H1 (cell line): ENCODE measurements around the gene RHOC. TPM values are rescaled to one million over a fixed set of nuclear protein-coding genes. Genes with fewer than 3 reads are reported as not detected.

Source experiments
- CTCF ChIA-PET: fragments of 300-600 bp; sonication (Branson Sonifier 250); formaldehyde crosslinking; loops from one replicate; lab custom pipeline; 2021; ENCODE audit not compliant: partially characterized antibody; lab: Charles Lee
- POLR2A ChIA-PET: fragments of 300-600 bp; sonication (Branson Sonifier 250); formaldehyde crosslinking; loops from one replicate; lab custom pipeline; 2021; ENCODE audit warnings: inconsistent platforms; ENCODE audit not compliant: partially characterized antibody; lab: Charles Lee
- DNase-seq, 2 experiments: peaks; one replicate each; pipeline versions ENCODE4 v3.0.0 to v3.0.0-alpha.2; 2010 to 2022; ENCODE audit warnings: low spot score in 2 of 2, low read depth in 1 of 2, mixed read lengths in 1 of 2
- FAIRE-seq: peaks from 2 replicates; lab custom pipeline; 2011; peaks lifted over from hg19 to GRCh38; lab: Jason Lieb, UNC
- H2AFZ ChIP-seq: 2 replicates; pipeline ENCODE4 v1.8.1; 2012; ENCODE audit warnings: low read length, inconsistent platforms
- H2AK5ac ChIP-seq: 2 replicates; pipeline ENCODE4 v1.6.1; 2013; ENCODE audit warnings: low read depth, low read length
- H2BK120ac ChIP-seq: replicated peaks from 2 replicates; pipeline ENCODE3; 2013; ENCODE audit warnings: low read depth, low read length, inconsistent platforms
- H2BK12ac ChIP-seq: 2 replicates; pipeline ENCODE4 v1.6.1; 2013; ENCODE audit warnings: low read depth, low read length
- H2BK15ac ChIP-seq: 2 replicates; pipeline ENCODE4 v1.6.1; 2013; ENCODE audit warnings: low read length
- H2BK20ac ChIP-seq: 2 replicates; pipeline ENCODE4 v1.6.1; 2013; ENCODE audit warnings: low read length
- H2BK5ac ChIP-seq: 2 replicates; pipeline ENCODE4 v1.6.1; 2013; ENCODE audit warnings: low read depth, low read length
- H3K14ac ChIP-seq: 2 replicates; pipeline ENCODE4 v1.6.1; 2013; ENCODE audit warnings: inconsistent platforms; ENCODE audit not compliant: insufficient read length
- H3K18ac ChIP-seq: 2 replicates; pipeline ENCODE4 v1.6.1; 2013; ENCODE audit warnings: low read length; ENCODE audit errors: extremely low read depth
- H3K23ac ChIP-seq: 2 replicates; pipeline ENCODE4 v1.6.1; 2013; ENCODE audit warnings: inconsistent platforms; ENCODE audit not compliant: insufficient read length
- H3K23me2 ChIP-seq: 2 replicates; pipeline ENCODE4 v1.6.1; 2013; ENCODE audit warnings: low read depth, low read length
- H3K27ac ChIP-seq: 2 replicates; pipeline ENCODE4 v1.6.1; 2011; ENCODE audit warnings: low read depth, low read length, inconsistent platforms
- H3K27me3 ChIP-seq, 4 experiments: replicated peaks in 1 of 4; 1 replicate in 1 of 4; 2 replicates in 3 of 4; pipeline versions ENCODE4 v1.6.1 to v1.8.1; 2011 to 2013; ENCODE audit warnings: low read length in 3 of 4, mild to moderate bottlenecking in 3 of 4, inconsistent platforms in 2 of 4, mixed read lengths in 2 of 4, moderate library complexity in 1 of 4; ENCODE audit not compliant: control insufficient read depth in 3 of 4, insufficient read depth in 3 of 4; ENCODE audit errors: extremely low read depth in 1 of 4
- H3K36me3 ChIP-seq, 4 experiments: 2 replicates each; pipeline versions ENCODE4 v1.6.1 to v1.8.1; 2011 to 2013; ENCODE audit warnings: mild to moderate bottlenecking in 4 of 4, low read length in 3 of 4, moderate library complexity in 2 of 4, control low read depth in 1 of 4, inconsistent platforms in 1 of 4; ENCODE audit not compliant: insufficient read depth in 4 of 4, control insufficient read depth in 2 of 4
- H3K4ac ChIP-seq: replicated peaks from 2 replicates; pipeline ENCODE3; 2013; ENCODE audit warnings: low read length, low read depth, mixed read lengths, inconsistent platforms; ENCODE audit not compliant: insufficient read length
- H3K4me1 ChIP-seq, 4 experiments: replicated peaks in 1 of 4; 1 replicate in 1 of 4; 2 replicates in 3 of 4; pipeline versions ENCODE4 v1.6.1 to v1.8.1; 2011 to 2013; ENCODE audit warnings: low read length in 3 of 4, inconsistent platforms in 2 of 4, mixed read lengths in 1 of 4; ENCODE audit not compliant: insufficient read depth in 4 of 4, control insufficient read depth in 3 of 4
- H3K4me2 ChIP-seq, 2 experiments: 2 replicates each; pipeline versions ENCODE4 v1.6.1 to v1.8.1; 2011 to 2013; ENCODE audit warnings: low read depth in 2 of 2, low read length in 2 of 2, control low read depth in 1 of 2, inconsistent platforms in 1 of 2, mild to moderate bottlenecking in 1 of 2; ENCODE audit not compliant: insufficient read depth in 1 of 2
- H3K4me3 ChIP-seq, 4 experiments: fragments of 200-600, 300-600 bp in 1 of 4; sonication (generic), shearing (Covaris generic), sonication (Bioruptor Twin) in 1 of 4; 2 replicates each; pipeline versions ENCODE4 v1.5.1 to v1.8.1; 2011 to 2016; ENCODE audit warnings: low read length in 4 of 4, low read depth in 3 of 4, control low read depth in 2 of 4, inconsistent platforms in 2 of 4, mild to moderate bottlenecking in 2 of 4, mixed read lengths in 1 of 4, moderate library complexity in 1 of 4; ENCODE audit not compliant: insufficient read depth in 2 of 4; ENCODE audit errors: extremely low read depth in 1 of 4
- H3K56ac ChIP-seq: replicated peaks from 2 replicates; pipeline ENCODE3; 2013; ENCODE audit warnings: low read depth, mild to moderate bottlenecking, mixed read lengths, low read length, inconsistent platforms; ENCODE audit not compliant: insufficient read length
- H3K79me1 ChIP-seq: 2 replicates; pipeline ENCODE4 v1.6.1; 2013; ENCODE audit warnings: low read depth, low read length, control low read depth
- H3K79me2 ChIP-seq, 2 experiments: 2 replicates each; pipeline versions ENCODE4 v1.6.1 to v1.8.1; 2012 to 2013; ENCODE audit warnings: low read length in 2 of 2, mild to moderate bottlenecking in 2 of 2, inconsistent platforms in 1 of 2; ENCODE audit not compliant: insufficient read depth in 2 of 2, control insufficient read depth in 1 of 2
- H3K9ac ChIP-seq, 4 experiments: replicated peaks in 1 of 4; 1 replicate in 1 of 4; 2 replicates in 3 of 4; pipeline versions ENCODE4 v1.6.1 to v1.8.1; 2011 to 2013; ENCODE audit warnings: low read depth in 3 of 4, low read length in 3 of 4, control low read depth in 2 of 4, mild to moderate bottlenecking in 2 of 4, moderate library complexity in 2 of 4, inconsistent platforms in 1 of 4; ENCODE audit errors: extremely low read depth in 1 of 4
- H3K9me3 ChIP-seq, 2 experiments: 2 replicates each; pipeline versions ENCODE4 v1.6.1 to v1.8.1; 2012 to 2013; ENCODE audit warnings: mild to moderate bottlenecking in 2 of 2, moderate library complexity in 2 of 2, control low read depth in 1 of 2, inconsistent platforms in 1 of 2, low read depth in 1 of 2, low read length in 1 of 2, mixed read lengths in 1 of 2; ENCODE audit not compliant: insufficient read depth in 2 of 2
- H4K20me1 ChIP-seq, 2 experiments: replicated peaks in 1 of 2; 2 replicates each; pipeline versions ENCODE3 to v1.8.1; 2011 to 2013; ENCODE audit warnings: inconsistent platforms in 2 of 2, low read length in 2 of 2, mild to moderate bottlenecking in 1 of 2; ENCODE audit not compliant: insufficient read depth in 2 of 2, control insufficient read depth in 1 of 2
- H4K5ac ChIP-seq: 2 replicates; pipeline ENCODE4 v1.6.1; 2013; ENCODE audit warnings: low read length, low read depth, mixed read lengths, inconsistent platforms; ENCODE audit not compliant: insufficient read length
- H4K8ac ChIP-seq: 2 replicates; pipeline ENCODE4 v1.8.0; 2013; ENCODE audit warnings: mild to moderate bottlenecking, moderate library complexity, low read length, inconsistent platforms; ENCODE audit not compliant: insufficient read depth; ENCODE audit errors: extremely low read depth
- H4K91ac ChIP-seq: replicated peaks from 2 replicates; pipeline ENCODE3; 2013; ENCODE audit warnings: low read length, mixed read lengths, inconsistent platforms; ENCODE audit not compliant: insufficient read length
- CREB1 ChIP-seq: IDR thresholded peaks from 2 replicates; pipeline ENCODE4 v1.6.1; 2012; ENCODE audit warnings: inconsistent platforms
- EGR1 ChIP-seq: IDR thresholded peaks from 2 replicates; pipeline ENCODE4 v1.6.1; 2011; ENCODE audit warnings: low read depth, low read length, borderline replicate concordance
- FOSL1 ChIP-seq: IDR thresholded peaks from 2 replicates; pipeline ENCODE4 v1.6.1; 2011; ENCODE audit warnings: mild to moderate bottlenecking, low read depth, low read length, moderate library complexity; ENCODE audit not compliant: insufficient read depth
- RBBP5 ChIP-seq: IDR thresholded peaks from 2 replicates; pipeline ENCODE4 v1.7.1; 2012; ENCODE audit warnings: low read depth, mild to moderate bottlenecking, inconsistent platforms, low read length, moderate library complexity, borderline replicate concordance
- SIN3A ChIP-seq, 2 experiments: IDR thresholded peaks in 1 of 2; conservative IDR thresholded peaks in 1 of 2; 2 replicates each; pipeline ENCODE4 v1.6.1; 2011 to 2012; ENCODE audit warnings: low read length in 2 of 2, improper control_type of control experiment in 1 of 2, low read depth in 1 of 2, mild to moderate bottlenecking in 1 of 2
- TAF1 ChIP-seq: IDR thresholded peaks from 2 replicates; pipeline ENCODE4 v1.6.1; 2011; ENCODE audit warnings: mild to moderate bottlenecking, low read depth, low read length
- TBP ChIP-seq: IDR thresholded peaks from 2 replicates; pipeline ENCODE4 v1.6.1; 2011; ENCODE audit warnings: low read depth, low read length, improper control_type of control experiment
- WGBS, 2 experiments: shearing (Covaris generic) in 1 of 2; methylation state at CpG; one replicate each; pipeline versions ENCODE4 v1.1.6 to v1.1.7; 2013 to 2015; ENCODE audit warnings: low lambda C conversion rate in 2 of 2, mixed read lengths in 2 of 2, inconsistent platforms in 1 of 2, low coverage in 1 of 2, missing lambda C conversion rate in 1 of 2; ENCODE audit not compliant: insufficient replicate concordance in 2 of 2, insufficient coverage in 1 of 2, insufficient read length in 1 of 2; ENCODE audit errors: extremely low coverage in 1 of 2, missing lambda C conversion rate in 1 of 2; 5-methylcytosine and 5-hydroxymethylcytosine counted together
- polyA plus RNA-seq, 7 experiments: library from polyadenylated mRNA; depleted of rRNA in 3 of 7; stranded (reverse) in 5 of 7; unstranded in 2 of 7; fragments of >200 nt in 5 of 7; fragments of 200-250 nt in 2 of 7; gene quantifications; 1 replicate in 5 of 7; 2 replicates in 1 of 7; 4 replicates in 1 of 7; pipeline versions ENCODE4 v1.2.1 to v1.2.3, GENCODE V29; 2011 to 2013; ENCODE audit warnings: missing spikeins in 2 of 7, mixed read lengths in 2 of 7
- total RNA-seq: library from RNA; stranded (reverse); fragmentation: NEBNext Ultra II Directional; extraction: Animal tissue kit (Norgen Biotek cat#: 25700); gene quantifications from 2 replicates; pipeline ENCODE4 v1.2.1, GENCODE V29; 2021
- TF ChIP-seq, protein P1 (sequence below): IDR thresholded peaks from 2 replicates; pipeline ENCODE4 v1.6.1; 2012; ENCODE audit warnings: low read length, inconsistent platforms

The RHOC gene
- total and polyA plus RNA-seq, 2 of the 8 experiments (the other 6 are each of a cell fraction or from before 2014, with no cell fraction given), result 53.6 to 97.5 TPM

DNA sequence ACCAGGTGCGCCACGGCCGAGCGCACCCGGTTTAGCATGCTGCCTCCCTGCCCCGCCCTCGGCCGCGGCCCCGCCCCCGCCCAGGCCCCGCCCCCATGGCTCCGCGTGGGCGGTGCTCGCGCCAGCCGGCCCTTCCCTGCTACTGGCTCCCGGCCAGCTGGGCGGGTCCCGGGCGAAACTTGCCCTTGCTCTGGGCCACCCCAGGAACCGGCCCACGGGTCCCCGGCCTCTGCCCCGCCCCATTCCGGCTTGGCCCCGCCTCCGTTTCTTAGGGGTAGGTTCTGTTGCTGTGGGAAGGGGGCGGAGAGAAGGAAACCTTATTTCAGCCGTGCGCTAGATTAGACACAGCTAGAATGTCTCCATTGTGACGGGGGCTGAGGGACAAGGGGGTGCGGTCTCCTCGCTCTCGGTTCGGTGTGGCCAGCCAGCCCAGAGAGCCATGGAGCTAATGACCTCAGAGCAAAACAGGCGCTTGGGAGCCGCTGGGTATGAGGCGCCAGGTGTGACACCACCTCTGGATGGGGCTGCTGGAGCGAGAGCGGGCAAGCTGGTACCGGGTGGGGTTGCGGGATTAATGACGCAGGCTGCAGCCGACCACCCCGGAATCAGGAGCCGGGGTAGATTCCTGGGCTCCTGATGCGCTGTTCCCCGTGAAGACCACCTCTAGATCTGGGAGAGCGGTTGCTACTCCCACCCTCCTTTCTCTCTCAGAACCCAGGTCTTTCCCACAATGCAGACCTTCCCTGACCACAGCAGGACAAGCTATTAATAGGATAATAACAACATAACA is 8.5 kb upstream of the RHOC start, which contains the start of gene PPM1J:
Gene PPM1J (minus strand): TSS at position 69 of the 790 bp plus-strand sequence. CDS start 31 bp downstream, at position 38.
- Histone ChIP-seq H4K20me1 (peaks cover 0 to 7% of the 10 kb centered on the region in 2 experiments), H2AFZ (peak within 1 kb of the TSS; percentile 17; the same call in 1 of the 2 replicates), H2BK20ac (0 out of 2 replicates have a peak within 1 kb of the TSS, but pooled peaks have one; percentile 36), H3K23ac (no peak within 1 kb of the TSS), H3K27me3 (peaks cover 0 to 29% (median 16%) of the 10 kb centered on the region in 4 experiments; a peak in 5 of 7 replicates), H4K91ac (no peak within 1 kb of the TSS), H3K56ac (no peak within 1 kb of the TSS), H3K79me1 (no peaks in the 10 kb centered on the region), H2BK12ac (no peak within 1 kb of the TSS), H3K23me2 (peaks cover 14% of the 10 kb centered on the region), H3K27ac (no peak within 1 kb of the TSS), H4K8ac (peak within 1 kb of the TSS; percentile 69; the same call in 1 of the 2 replicates), H3K4ac (no peak within 1 kb of the TSS), H2AK5ac (no peak within 1 kb of the TSS), H3K4me2 (peak within 1 kb of the TSS; percentile 75 to 95), H3K18ac (peak within 1 kb of the TSS; percentile 56; the same call in 1 of the 2 replicates), H3K14ac (no peak within 1 kb of the TSS), H4K5ac (no peak within 1 kb of the TSS), H3K4me3 (peak within 1 kb of the TSS; percentile 60 to 81 (median 73)), H2BK15ac (no peak within 1 kb of the TSS), H3K36me3 (peaks cover 0 to 2% (median 0%) of the 10 kb centered on the region in 4 experiments; a peak in 2 of 8 replicates), H3K79me2 (no peaks in the 10 kb centered on the region), H2BK5ac (no peak within 1 kb of the TSS; the same call in 1 of the 2 replicates), H3K9me3 (no peaks in the 10 kb centered on the region), H3K9ac (peak within 1 kb of the TSS in 3 of 4 experiments; percentile 14 to 73 (median 20); a peak in 3 of 7 replicates), H2BK120ac (no peak within 1 kb of the TSS), H3K4me1 (peaks cover 0 to 20% (median 13%) of the 10 kb centered on the region in 4 experiments; a peak in 6 of 7 replicates)
- ChIA-PET CTCF (interaction anchor here (0.5 to 14.2 kb wide), 60 partner anchors 7 to 1567 kb away, joined by 3 to 547 read pairs (median 5); partner anchors contain the start of gene LRIG2), POLR2A (interaction anchor here (0.9 to 4.3 kb wide), 14 partner anchors 8 to 241 kb away, joined by 3 to 32 read pairs (median 5); partner anchors contain the start of genes MOV10 and SLC16A1)
- 4% methylated on average over 26 of the region's 51 CpGs; no CpG with 5 or more reads in 1 of the 2 experiments for WGBS, 2 experiments
- DNase-seq, result peak; percentile 85 to 100
- FAIRE-seq, result no peak
- TF ChIP-seq, protein P1, sequence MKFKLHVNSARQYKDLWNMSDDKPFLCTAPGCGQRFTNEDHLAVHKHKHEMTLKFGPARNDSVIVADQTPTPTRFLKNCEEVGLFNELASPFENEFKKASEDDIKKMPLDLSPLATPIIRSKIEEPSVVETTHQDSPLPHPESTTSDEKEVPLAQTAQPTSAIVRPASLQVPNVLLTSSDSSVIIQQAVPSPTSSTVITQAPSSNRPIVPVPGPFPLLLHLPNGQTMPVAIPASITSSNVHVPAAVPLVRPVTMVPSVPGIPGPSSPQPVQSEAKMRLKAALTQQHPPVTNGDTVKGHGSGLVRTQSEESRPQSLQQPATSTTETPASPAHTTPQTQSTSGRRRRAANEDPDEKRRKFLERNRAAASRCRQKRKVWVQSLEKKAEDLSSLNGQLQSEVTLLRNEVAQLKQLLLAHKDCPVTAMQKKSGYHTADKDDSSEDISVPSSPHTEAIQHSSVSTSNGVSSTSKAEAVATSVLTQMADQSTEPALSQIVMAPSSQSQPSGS, result no peak
- peak; percentile 73; the same call in 1 of the 2 replicates for TF ChIP-seq EGR1
- 0 out of 2 replicates have a peak, but pooled peaks have one; percentile 13 for TF ChIP-seq TAF1
- TF ChIP-seq SIN3A (conservative IDR thresholded peaks at IDR 0.05 in 1 of 2, IDR thresholded peaks at IDR 0.05 in 1 of 2; ENCODE audit: low read depth in 1 of 2, low read length in 2 of 2), result peak in 1 of 2 experiments; percentile 47; a peak in 1 of 4 replicates
- 0 out of 2 replicates have a peak, but pooled peaks have one; percentile 11 for TF ChIP-seq RBBP5
- peak; percentile 33; the same call in 1 of the 2 replicates for TF ChIP-seq CREB1
- TF ChIP-seq FOSL1, result no peak
- TF ChIP-seq TBP, result peak; percentile 30; the same call in 1 of the 2 replicates
